ENCODE results near the gene MRTFA.
"Not testable (repeated sequence)": the region's sequence is repeated elsewhere in the genome, so short reads cannot be mapped to it uniquely, and the experiment has no call there.

The MRTFA gene

GRCh38 chr22:40636380-40637182, at the start of gene MRTFA:
TSS of gene MRTFA (minus strand) at chr22:40636719.
- H3K9me3 ChIP-seq (ENCODE audit: control insufficient read depth, low read length): no peaks in the 10 kb centered on the region
- no peaks in the 10 kb centered on the region for H3K36me3 ChIP-seq (ENCODE audit: control insufficient read depth, insufficient read depth, low read length)
- peak within 1 kb of the TSS; percentile 99 for H3K9ac ChIP-seq (ENCODE audit: low read length)
- H3K4me3 ChIP-seq (ENCODE audit: low read length): peak within 1 kb of the TSS; percentile 99
- H3K27me3 ChIP-seq (ENCODE audit: control insufficient read depth, insufficient read depth, low read length): no peaks in the 10 kb centered on the region
- H3K4me1 ChIP-seq (ENCODE audit: control insufficient read depth, insufficient read depth, low read length): peaks cover 24% of the 10 kb centered on the region

DNA sequence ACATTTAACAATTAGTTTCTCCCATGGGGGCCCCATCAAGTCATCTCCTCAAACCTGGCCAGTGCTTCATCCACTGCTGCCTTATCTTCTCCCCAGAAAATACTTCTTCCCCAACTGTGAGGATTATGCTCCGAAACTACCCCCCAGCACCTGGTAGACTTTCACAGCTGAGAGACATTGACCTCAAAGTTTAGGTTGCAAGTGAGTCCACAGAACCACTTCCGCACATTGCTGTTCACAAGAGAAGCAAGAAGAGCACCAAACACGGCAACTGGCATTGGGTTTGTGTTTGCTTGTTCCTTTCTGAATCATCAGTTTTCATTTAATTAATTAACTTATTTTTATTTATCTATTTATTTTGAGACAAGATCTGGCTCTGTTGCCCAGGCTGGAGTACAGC, 48.9 kb upstream of the MRTFA start:
- Histone ChIP-seq H3K9me3 (ENCODE audit: control insufficient read depth, low read length) (no peaks in the 10 kb centered on the region), H3K36me3 (ENCODE audit: control insufficient read depth, insufficient read depth, low read length) (no peaks in the 10 kb centered on the region), H3K9ac (ENCODE audit: low read length) (no peak overlapping the region), H3K4me1 (ENCODE audit: control insufficient read depth, insufficient read depth, low read length) (peaks cover 6% of the 10 kb centered on the region), H3K4me3 (ENCODE audit: low read length) (no peak overlapping the region), H3K27me3 (ENCODE audit: control insufficient read depth, insufficient read depth, low read length) (peaks cover 7% of the 10 kb centered on the region)

DNA sequence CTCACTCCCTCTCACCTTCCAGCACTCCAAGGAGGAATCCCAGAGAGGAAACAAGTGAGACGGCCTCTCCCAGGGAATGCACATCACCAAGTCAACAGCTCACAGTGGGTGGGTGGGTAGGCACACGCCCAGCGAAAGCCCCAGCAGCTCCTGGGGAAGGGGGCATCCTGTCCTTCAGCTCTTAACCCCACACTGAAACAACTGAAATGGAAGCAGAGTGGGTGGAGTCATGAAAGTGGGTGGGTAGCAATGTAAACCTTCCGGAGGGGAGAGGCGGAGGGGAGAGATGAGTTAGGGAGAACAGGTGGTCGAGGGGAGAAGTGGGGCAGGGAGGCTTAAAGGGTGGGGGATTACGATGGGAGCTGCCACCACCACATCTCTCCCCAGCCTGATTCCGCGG, 48.2 kb upstream of the MRTFA start:
- H3K9me3 ChIP-seq (ENCODE audit: control insufficient read depth, low read length): no peaks in the 10 kb centered on the region
- peaks cover 14% of the 10 kb centered on the region for H3K27me3 ChIP-seq (ENCODE audit: control insufficient read depth, insufficient read depth, low read length)
- H3K9ac ChIP-seq (ENCODE audit: low read length): no peak overlapping the region
- no peaks in the 10 kb centered on the region for H3K36me3 ChIP-seq (ENCODE audit: control insufficient read depth, insufficient read depth, low read length)
- no peak overlapping the region for H3K4me3 ChIP-seq (ENCODE audit: low read length)
- H3K4me1 ChIP-seq (ENCODE audit: control insufficient read depth, insufficient read depth, low read length): peaks cover 6% of the 10 kb centered on the region

DNA sequence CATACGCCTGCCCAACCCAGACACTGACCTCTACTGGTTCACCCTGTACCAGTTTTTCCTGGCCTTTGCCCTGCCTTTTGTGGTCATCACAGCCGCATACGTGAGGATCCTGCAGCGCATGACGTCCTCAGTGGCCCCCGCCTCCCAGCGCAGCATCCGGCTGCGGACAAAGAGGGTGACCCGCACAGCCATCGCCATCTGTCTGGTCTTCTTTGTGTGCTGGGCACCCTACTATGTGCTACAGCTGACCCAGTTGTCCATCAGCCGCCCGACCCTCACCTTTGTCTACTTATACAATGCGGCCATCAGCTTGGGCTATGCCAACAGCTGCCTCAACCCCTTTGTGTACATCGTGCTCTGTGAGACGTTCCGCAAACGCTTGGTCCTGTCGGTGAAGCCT, 44.9 kb upstream of the MRTFA start:
- no peaks in the 10 kb centered on the region for H3K9me3 ChIP-seq (ENCODE audit: control insufficient read depth, low read length)
- peaks cover 28% of the 10 kb centered on the region for H3K27me3 ChIP-seq (ENCODE audit: control insufficient read depth, insufficient read depth, low read length)
- H3K4me3 ChIP-seq (ENCODE audit: low read length): no peak overlapping the region
- peaks cover 10% of the 10 kb centered on the region for H3K4me1 ChIP-seq (ENCODE audit: control insufficient read depth, insufficient read depth, low read length)
- H3K9ac ChIP-seq (ENCODE audit: low read length): no peak overlapping the region
- H3K36me3 ChIP-seq (ENCODE audit: control insufficient read depth, insufficient read depth, low read length): no peaks in the 10 kb centered on the region

- H3K9me3 ChIP-seq (ENCODE audit: control insufficient read depth, low read length): no peaks in the 10 kb centered on the region
Measured at GRCh38 chr22:40680819-40681183, 44.3 kb upstream of the MRTFA start.

DNA sequence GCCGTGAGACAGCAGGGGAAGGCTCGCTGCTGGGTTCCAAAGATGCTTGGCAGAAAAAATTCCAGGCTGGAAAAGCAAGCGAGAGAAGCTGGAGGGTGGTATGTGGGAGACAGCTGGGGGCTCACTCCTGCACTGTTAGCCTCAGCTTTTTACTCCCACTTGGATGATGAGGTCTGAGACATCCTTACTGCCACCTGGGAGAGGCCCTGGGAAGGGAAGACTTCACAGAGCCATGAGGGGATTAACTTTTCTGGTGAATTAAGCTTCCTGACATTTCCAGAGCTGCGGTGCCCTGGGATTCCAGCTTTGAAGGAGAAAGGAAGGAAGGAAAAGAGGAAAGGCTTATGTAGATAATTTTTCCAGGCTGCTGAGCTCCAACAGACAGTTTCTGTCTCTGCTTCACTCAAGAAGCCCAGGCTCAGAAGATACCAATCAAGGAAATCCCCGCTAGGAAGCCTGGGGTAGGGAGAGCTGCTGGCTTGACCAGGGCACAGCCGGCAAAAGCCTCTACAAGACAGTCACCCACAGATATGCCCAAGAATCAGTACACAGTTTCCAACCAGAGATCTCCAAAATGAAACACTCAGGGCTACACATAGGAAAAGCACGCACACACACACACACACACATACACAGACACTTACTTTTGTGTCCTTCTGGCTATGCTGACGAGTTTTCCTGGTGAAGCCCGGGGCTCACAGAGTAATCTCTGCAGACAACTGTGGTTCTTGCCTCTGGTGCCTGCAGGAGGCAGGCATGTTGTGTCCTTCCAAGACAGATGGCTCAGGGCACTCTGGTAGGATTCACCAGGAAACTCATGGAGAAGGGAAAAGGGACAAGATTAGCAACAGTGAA, 43.7 kb upstream of the MRTFA start:
- Histone ChIP-seq H3K9me3 (ENCODE audit: control insufficient read depth, low read length) (no peaks in the 10 kb centered on the region), H3K4me3 (ENCODE audit: low read length) (no peak overlapping the region), H3K4me1 (ENCODE audit: control insufficient read depth, insufficient read depth, low read length) (peaks cover 10% of the 10 kb centered on the region), H3K27me3 (ENCODE audit: control insufficient read depth, insufficient read depth, low read length) (peaks cover 28% of the 10 kb centered on the region), H3K36me3 (ENCODE audit: control insufficient read depth, insufficient read depth, low read length) (no peaks in the 10 kb centered on the region), H3K9ac (ENCODE audit: low read length) (no peak overlapping the region)

More at GRCh38 chr22:40680819-40681183, 44.3 kb upstream of the MRTFA start:
- H3K36me3 ChIP-seq (ENCODE audit: control insufficient read depth, insufficient read depth, low read length): no peaks in the 10 kb centered on the region
- peaks cover 28% of the 10 kb centered on the region for H3K27me3 ChIP-seq (ENCODE audit: control insufficient read depth, insufficient read depth, low read length)
- no peak overlapping the region for H3K4me3 ChIP-seq (ENCODE audit: low read length)
- H3K9ac ChIP-seq (ENCODE audit: low read length): no peak overlapping the region
- peaks cover 10% of the 10 kb centered on the region for H3K4me1 ChIP-seq (ENCODE audit: control insufficient read depth, insufficient read depth, low read length)

GRCh38 chr22:40679249-40679963, 42.9 kb upstream of the MRTFA start, which contains the start of gene MCHR1:
TSS of gene MCHR1 (plus strand) at chr22:40679484. CDS start at chr22:40679653, 169 bp downstream.
- Histone ChIP-seq H3K9me3 (ENCODE audit: control insufficient read depth, low read length) (no peaks in the 10 kb centered on the region), H3K27me3 (ENCODE audit: control insufficient read depth, insufficient read depth, low read length) (peaks cover 28% of the 10 kb centered on the region), H3K4me1 (ENCODE audit: control insufficient read depth, insufficient read depth, low read length) (peaks cover 10% of the 10 kb centered on the region), H3K36me3 (ENCODE audit: control insufficient read depth, insufficient read depth, low read length) (no peaks in the 10 kb centered on the region), H3K4me3 (ENCODE audit: low read length) (no peak within 1 kb of the TSS), H3K9ac (ENCODE audit: low read length) (no peak within 1 kb of the TSS)

GRCh38 chr22:40678493-40679248, 42.2 kb upstream of the MRTFA start:
- no peak overlapping the region for H3K9ac ChIP-seq (ENCODE audit: low read length)

DNA sequence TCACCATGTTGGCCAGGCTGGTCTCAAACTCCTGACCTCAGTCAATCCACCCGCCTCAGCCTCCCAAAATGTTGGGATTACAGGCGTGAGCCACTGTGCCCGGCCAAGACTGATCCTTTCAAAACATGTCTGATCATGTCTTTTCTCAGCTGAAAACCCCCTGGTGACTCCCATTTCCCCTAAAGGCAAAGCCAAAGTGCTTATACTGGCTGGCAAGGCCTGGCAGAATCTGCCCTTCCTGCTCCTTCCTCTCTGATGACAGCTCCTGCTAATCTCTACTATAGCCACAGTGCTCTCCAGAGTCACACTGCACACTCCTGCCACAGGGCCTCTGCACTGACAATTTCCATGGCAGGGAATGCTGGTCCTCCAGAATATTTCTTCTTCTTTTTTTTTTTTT, 40.1 kb upstream of the MRTFA start:
- Histone ChIP-seq H3K36me3 (ENCODE audit: control insufficient read depth, insufficient read depth, low read length) (no peaks in the 10 kb centered on the region), H3K9me3 (ENCODE audit: control insufficient read depth, low read length) (no peaks in the 10 kb centered on the region), H3K4me1 (ENCODE audit: control insufficient read depth, insufficient read depth, low read length) (peaks cover 4% of the 10 kb centered on the region), H3K27me3 (ENCODE audit: control insufficient read depth, insufficient read depth, low read length) (peaks cover 28% of the 10 kb centered on the region), H3K9ac (ENCODE audit: low read length) (no peak overlapping the region), H3K4me3 (ENCODE audit: low read length) (no peak overlapping the region)

More at GRCh38 chr22:40678493-40679248, 42.2 kb upstream of the MRTFA start:
- no peak overlapping the region for H3K4me3 ChIP-seq (ENCODE audit: low read length)
- no peaks in the 10 kb centered on the region for H3K9me3 ChIP-seq (ENCODE audit: control insufficient read depth, low read length)
- H3K4me1 ChIP-seq (ENCODE audit: control insufficient read depth, insufficient read depth, low read length): peaks cover 10% of the 10 kb centered on the region
- H3K36me3 ChIP-seq (ENCODE audit: control insufficient read depth, insufficient read depth, low read length): no peaks in the 10 kb centered on the region
- H3K27me3 ChIP-seq (ENCODE audit: control insufficient read depth, insufficient read depth, low read length): peaks cover 28% of the 10 kb centered on the region

DNA sequence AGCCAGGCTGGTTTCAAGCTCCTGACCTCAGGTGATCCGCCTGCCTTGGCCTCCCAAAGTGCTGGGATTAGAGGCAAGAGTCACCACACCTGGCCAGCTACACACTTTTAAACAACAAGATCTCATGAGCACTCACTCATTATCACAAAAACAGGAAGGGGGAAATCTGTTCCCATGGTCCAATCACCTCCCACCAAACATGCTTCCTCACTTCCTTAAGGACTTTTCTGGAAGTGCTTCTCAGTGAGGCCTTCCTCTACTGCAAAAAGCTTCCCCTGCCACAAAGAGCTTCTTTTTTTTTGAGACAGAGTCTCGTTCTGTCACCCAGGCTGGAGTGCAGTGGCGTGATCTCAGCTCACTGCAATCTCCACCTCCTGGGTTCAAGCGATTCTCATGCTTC, 39.6 kb upstream of the MRTFA start:
- H3K4me3 ChIP-seq (ENCODE audit: low read length); H3K9me3 ChIP-seq (ENCODE audit: control insufficient read depth, low read length); H3K36me3 ChIP-seq (ENCODE audit: control insufficient read depth, insufficient read depth, low read length); H3K4me1 ChIP-seq (ENCODE audit: control insufficient read depth, insufficient read depth, low read length); H3K9ac ChIP-seq (ENCODE audit: low read length): not testable (repeated sequence)
- H3K27me3 ChIP-seq (ENCODE audit: control insufficient read depth, insufficient read depth, low read length): peaks cover 28% of the 10 kb centered on the region

GRCh38 chr22:40674274-40674673, 37.8 kb upstream of the MRTFA start:
- Histone ChIP-seq H3K9ac (ENCODE audit: low read length) (no peak overlapping the region), H3K9me3 (ENCODE audit: control insufficient read depth, low read length) (no peaks in the 10 kb centered on the region), H3K27me3 (ENCODE audit: control insufficient read depth, insufficient read depth, low read length) (peaks cover 10% of the 10 kb centered on the region), H3K4me1 (ENCODE audit: control insufficient read depth, insufficient read depth, low read length) (peaks cover 3% of the 10 kb centered on the region), H3K36me3 (ENCODE audit: control insufficient read depth, insufficient read depth, low read length) (no peaks in the 10 kb centered on the region), H3K4me3 (ENCODE audit: low read length) (no peak overlapping the region)

Measured in mucosa of stomach (tissue), 1 donor.